HG02970 (cell line): ENCODE results near the gene POLR3E.
"Not testable (repeated sequence)": the region's sequence is repeated elsewhere in the genome, so short reads cannot be mapped to it uniquely, and the experiment has no call there.

ENCODE experiments used
- ATAC-seq: cut with Tn5 transposase; IDR thresholded peaks from one replicate; pipeline ENCODE4 v1.9.1; 2021; ENCODE audit warnings: mild to moderate bottlenecking, moderate library complexity, moderate number of reproducible peaks; ENCODE audit not compliant: unreplicated experiment, low FRiP score

The POLR3E gene

GRCh38 chr16:22328081-22328725 is 31.0 kb downstream of the POLR3E start:
- ATAC-seq, result no peak

- ATAC-seq, result no peak
Measured at GRCh38 chr16:22329199-22329695, 32.0 kb downstream of the POLR3E start.

GRCh38 chr16:22330326-22330725 is 33.1 kb downstream of the POLR3E start:
- ATAC-seq, result no peak

- ATAC-seq, result no peak
Measured at GRCh38 chr16:22333457-22333994, 36.3 kb downstream of the POLR3E start.

- no peak for ATAC-seq
Measured at GRCh38 chr16:22335668-22336246, 38.5 kb downstream of the POLR3E start.

- ATAC-seq, result no peak
Measured at GRCh38 chr16:22336581-22336980, 39.4 kb downstream of the POLR3E start.

- no peak for ATAC-seq
Measured at GRCh38 chr16:22337045-22337444, 39.8 kb downstream of the POLR3E start.

GRCh38 chr16:22337849-22338635 is 40.8 kb downstream of the POLR3E start:
- ATAC-seq, result no peak

GRCh38 chr16:22340945-22341344 is 43.7 kb downstream of the POLR3E start:
- ATAC-seq, result no peak

- no peak for ATAC-seq
Measured at GRCh38 chr16:22342082-22342481, 44.9 kb downstream of the POLR3E start.

- ATAC-seq, result no peak
Measured at GRCh38 chr16:22346483-22346882, 49.3 kb downstream of the POLR3E start.

- ATAC-seq, result no peak
Measured at GRCh38 chr16:22347100-22347820, 50.1 kb downstream of the POLR3E start.

GRCh38 chr16:22348291-22348690 is 51.1 kb downstream of the POLR3E start:
- ATAC-seq, result no peak

- not testable (repeated sequence) for ATAC-seq
Measured at GRCh38 chr16:22351017-22351416, 53.8 kb downstream of the POLR3E start.

- no peak for ATAC-seq
Measured at GRCh38 chr16:22352140-22352539, 54.9 kb downstream of the POLR3E start.

GRCh38 chr16:22352723-22353122 is 55.5 kb downstream of the POLR3E start:
- ATAC-seq, result no peak

- ATAC-seq, result no peak
Measured at GRCh38 chr16:22353191-22353919, 56.1 kb downstream of the POLR3E start.

- ATAC-seq, result no peak
Measured at GRCh38 chr16:22353933-22354541, 56.8 kb downstream of the POLR3E start.

GRCh38 chr16:22355487-22355908 is 58.3 kb downstream of the POLR3E start:
- no peak for ATAC-seq
